ENCODE measurements around the gene TBCK.

GRCh38 chr4:106277140-106277675 lies 38.8 kb downstream of the TBCK start:
- TF ChIP-seq CTCF (IDR thresholded peaks at IDR 0.05) (no peak), POLR2A (IDR thresholded peaks at IDR 0.05) (no peak)
